Measurements from ENCODE around the gene SLC17A2.

Gene SLC17A2

DNA sequence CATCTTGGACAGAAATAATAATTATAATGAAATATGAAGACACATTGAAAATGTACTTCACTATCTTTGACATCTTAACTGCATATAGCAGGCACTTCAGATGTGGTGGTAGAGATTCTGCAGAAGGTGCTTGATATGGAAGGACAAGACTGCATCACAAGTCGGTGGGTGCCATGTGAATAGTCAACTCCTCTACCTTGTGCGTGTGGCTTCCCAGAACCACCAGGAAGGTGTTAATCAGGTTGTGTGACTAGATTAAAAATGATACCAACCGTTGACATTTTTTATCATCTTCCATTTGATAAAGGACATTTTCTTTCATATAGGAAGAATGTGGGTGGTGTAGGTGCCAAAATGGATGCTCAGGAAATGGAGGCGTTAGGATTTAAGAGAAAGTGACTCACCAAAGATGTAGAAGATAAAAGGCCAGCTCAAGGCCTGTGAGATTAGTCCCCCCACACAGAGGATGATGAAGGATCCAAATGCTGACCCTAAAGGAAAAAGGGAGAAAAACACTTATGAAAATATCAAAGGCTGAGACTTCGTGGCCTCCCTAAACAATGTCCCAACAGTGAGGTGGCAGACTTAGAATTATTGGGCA, 12.3 kb downstream of the SLC17A2 start:
- DNase-seq, result no peak

DNA sequence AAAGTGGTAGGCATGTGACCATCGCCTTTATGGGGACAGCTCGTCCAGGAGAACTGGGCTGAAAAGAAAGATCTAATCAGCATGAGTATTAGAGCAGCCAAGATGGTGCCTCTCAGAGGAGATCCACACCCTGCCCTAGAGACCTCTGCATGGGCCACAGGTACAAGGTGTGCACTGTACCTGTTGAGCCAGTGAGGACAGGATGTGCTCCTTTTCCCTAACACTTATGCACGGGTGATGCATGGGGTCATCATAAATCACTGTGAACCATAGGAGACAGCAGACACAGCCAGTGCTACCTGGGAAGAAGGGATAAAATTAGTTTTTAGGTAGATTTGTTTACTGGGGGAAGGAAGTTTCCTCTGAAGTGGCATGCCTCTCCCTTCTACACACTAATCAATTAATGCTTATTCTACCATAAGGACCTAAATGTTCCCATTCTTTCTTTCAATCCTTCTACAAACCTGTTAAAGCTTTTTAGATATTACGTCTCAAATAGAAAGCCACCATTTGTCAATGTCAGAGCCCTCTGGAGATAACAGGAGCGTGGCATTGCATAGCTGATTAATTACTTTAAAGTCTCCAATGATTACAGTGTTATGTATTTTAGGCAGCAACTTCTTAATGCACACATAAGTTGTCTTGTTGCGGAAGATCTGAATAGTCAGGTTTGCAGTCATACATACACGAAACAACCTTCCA, 13.6 kb downstream of the SLC17A2 start:
- no peak for DNase-seq

DNA sequence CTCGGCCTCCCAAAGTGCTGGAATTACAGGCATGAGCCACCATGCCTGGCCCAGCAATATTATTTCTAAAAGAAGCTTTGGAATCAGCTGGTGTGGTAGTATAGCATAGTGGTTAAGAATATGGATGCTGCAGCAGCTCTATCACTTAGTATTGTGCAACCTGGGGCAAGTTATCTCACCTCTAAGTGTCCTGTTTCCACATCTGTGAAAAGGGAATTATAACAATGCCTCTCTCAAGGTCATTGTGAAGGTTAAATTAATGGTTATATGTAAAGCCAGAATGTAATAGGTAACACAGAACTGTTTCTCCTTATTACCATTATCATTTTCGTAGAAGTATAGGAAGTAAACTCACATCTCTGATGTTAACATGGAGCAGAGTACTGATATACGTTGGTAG, 14.2 kb downstream of the SLC17A2 start:
- no peak for DNase-seq

DNA sequence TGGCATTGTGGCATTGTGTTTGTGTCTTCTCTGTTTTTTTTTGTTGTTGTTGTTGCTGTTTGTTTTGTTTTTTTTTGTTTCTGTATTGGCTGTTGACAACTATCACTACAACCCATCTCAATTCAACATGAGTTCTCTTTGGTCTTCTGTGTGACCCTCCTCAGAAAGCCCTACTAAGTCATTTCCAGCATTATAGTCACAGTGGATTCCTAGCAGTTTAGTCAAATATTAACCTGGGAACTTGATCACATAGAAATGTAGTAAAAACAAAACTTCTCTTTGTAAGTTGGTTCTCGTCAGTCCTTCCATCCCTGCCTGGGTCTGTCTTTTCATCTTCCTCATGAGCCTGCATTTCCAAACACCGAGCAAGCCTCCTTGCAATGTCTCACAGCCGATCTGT, 16.8 kb downstream of the SLC17A2 start:
- no peak for DNase-seq

DNA sequence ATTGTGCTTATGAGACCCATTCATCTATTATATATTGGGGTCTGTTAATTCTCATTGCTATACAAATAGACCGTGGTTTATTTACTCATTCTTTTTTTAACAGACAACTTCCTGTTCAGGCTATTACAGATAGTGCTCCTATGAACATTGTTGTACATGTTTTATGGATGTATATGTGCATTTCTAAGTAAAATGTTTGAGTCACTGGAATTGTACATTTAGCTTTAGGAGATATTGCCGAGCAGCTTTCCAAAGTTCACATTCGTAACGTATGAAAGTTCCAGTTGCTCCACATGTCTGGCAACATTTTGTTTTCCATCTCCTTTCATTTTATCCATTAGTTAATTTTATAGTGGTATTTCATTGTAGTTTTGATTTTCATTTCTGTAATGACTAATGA, 19.1 kb downstream of the SLC17A2 start:
- no peak for DNase-seq

DNA sequence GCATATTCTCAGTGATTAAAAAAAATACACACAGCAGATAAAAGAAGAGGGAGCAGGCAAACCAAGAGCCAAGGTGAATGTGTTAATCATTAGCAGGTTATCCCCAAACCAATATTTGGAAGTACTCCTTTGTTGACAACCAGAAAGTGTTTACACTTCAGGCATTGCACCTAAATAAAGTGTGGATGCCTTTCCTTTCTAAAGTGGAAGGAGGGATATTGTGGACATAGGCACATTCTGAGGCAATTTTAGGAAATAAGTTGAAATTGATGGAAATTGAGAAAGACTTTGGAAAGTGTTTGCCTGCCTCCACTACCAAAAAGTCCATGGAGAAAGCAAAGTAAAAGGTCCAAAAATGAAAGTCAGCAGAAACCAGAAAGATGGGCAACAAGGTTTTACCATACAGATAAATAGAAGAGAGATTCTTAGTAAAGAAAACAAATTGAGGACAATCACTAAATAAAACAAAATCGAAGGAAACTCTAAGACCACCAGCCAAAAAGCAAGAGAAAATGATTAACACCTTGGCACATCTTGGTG, 22.9 kb downstream of the SLC17A2 start:
- DNase-seq, result no peak

DNA sequence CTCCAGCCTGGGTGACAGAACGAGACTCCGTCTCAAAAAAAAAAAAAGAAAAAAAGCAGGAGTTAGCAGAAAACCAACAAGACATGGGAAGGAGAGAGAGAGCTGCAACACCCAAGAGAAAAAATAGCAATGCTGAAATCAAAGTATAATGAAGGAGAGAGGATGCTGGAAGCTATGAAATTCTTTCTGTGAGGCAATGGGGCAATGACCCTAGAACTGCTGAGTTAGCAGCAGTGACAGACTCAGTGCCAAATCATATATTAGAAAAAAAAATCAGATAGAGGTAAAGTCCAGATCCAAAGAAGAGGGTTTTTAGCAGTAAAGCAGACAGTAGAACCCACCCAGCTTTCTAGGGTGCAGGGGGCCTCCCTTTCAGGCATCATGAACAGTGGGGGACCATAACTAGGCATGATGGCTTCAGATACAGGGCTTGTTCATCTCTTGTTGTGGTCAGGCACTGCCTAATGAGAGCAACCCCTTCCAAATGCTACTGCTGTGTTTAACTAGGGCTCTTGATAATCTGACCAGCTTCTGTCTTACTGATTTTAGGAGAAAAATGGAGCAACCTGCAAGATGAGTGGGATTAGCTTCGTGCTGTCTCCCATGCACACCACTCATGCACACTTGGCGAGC, 26.9 kb downstream of the SLC17A2 start:
- no peak for DNase-seq

DNA sequence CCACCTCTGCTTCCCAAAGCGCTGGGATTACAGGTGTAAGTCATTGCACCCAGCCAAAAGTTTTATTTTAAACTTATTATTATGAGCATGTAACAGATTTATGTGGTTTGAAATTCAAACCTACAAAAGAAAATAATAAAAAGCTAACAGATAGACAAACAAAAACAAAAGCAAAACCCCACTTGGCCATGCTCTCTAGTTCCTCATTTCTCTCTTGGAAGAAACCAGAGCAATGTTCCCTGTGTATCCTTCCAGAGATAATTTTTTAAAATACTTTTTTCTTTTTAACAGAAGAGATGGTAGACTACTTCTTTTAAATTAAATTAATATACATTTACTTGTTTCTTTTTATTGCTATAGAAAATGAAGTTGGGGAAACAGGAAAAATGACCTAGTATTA, 28.4 kb downstream of the SLC17A2 start:
- no peak for DNase-seq

DNA sequence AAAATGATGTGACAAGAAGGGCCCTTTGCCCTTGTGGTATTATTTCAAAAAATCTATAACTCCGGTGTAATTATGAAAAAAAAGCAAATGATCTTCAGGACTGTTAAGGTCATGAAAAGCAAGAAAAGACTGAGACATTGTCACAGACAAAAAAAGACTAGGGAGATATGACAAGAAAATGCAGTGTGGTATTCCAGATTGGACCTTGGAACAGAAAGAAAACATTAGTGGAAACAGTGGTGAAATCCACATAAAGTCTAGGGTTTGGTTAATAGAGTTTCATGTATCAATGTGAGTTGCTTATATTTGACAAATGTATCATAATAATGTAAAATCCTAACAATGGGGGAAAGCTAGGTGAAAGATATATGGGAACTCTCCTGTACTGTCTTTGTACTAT, 29.6 kb downstream of the SLC17A2 start:
- no peak for DNase-seq

DNA sequence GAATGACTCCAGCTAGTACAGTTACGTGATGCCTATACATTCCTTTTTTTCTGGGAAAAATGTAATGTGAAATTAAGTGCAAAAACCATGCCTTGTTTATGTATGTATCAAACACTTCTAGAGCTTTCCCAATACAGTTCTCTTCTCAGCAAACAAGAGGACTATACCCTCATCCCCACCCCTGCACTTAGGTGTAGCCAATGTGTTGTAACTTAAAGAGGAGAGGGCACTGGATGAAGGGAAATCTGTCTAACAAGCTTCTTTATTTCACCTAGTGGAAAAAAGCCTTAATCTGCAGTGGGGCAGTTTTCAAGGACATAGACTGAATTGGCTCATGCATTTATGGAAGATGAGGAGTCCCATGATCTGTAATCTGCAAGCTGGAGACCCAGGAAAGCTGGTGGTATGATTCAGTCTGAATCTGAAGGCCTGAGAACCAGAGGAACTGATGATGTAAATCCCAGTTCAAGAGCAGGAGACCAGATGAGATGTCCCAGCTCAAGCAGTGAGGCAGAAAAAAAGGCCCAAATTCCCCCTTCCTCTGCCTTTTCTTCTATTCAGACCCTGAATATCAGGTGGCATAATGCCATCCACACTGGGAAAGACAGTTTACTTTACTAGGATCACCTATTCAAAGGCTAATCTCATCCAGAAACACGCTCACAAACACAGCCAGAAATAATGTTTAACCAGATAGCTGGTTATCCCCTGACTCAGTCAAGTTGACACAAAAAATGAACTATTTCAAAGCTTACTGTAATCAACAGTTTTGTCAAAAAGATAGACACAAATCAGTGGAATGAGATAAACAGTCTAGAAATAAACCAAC, 30.7 kb downstream of the SLC17A2 start:
- no peak for DNase-seq

DNA sequence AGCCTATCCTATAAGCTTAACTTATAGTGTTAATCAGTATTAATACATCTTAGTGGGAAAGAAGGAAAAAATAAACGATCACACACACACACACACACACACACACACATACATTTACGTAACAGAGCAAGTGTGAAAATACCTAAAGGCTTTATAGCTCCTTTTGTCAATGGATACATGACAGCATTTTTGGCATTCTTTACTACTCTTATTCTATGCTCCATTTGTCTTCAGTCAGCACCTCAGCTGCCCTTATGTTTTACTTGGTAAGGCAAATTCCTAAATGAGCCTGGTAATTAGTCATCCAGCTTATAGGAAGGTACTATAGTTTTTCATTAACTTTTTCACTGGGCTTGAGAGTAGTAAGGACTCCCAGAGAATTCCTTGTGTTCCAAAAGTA, 31.4 kb downstream of the SLC17A2 start:
- DNase-seq, result no peak

DNA sequence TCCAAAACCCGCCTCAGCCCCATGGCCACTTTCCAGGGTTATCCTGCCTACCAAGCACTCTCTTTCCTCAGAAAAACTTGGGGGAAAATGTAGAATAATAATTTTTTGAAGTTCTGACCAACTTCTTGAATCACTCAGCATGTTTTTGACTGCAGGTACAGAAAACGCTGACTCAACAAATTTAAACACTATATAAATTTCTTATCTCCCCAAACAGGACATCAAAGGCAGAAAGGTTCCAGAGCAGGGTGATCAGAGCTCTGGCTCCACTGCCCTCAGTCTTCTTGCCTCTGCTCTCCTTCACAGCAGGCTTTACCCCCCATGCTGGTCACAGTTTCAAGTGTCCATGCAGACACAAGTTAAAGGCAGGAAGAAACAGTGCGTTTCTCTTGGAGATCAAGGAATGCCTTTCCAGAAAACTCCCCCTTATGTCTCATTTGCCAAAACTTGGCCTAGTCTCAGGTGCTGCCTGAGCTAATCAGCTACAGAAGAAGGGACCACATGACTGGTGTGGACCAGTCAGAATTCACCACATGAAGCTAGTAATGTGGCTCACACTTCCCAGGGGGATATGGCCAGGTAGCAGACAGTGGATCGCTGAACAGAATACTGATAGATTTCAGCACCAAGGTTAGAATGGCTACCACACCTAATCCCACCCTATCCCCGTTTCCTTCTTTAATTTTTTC, 32.1 kb downstream of the SLC17A2 start:
- DNase-seq, result no peak

DNA sequence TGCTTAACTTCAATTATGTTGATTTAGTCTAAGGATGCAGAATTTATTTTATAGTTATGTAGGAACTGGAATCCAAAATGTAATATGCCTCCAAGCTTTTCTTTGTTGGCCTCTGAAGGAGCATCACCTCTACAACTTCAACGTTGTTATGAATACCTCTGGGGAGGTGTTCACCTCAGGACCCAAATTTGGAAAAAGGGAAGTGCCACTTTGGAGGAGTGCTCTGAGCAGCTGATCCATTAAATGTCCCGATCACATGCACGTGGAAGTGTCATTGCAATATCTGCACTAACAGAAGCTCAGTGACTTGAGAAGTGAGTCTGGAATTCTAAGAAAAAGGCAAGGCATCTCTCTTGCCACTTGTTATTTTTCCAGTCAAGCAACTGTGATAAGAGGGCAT, 34.2 kb downstream of the SLC17A2 start:
- DNase-seq, result no peak

DNA sequence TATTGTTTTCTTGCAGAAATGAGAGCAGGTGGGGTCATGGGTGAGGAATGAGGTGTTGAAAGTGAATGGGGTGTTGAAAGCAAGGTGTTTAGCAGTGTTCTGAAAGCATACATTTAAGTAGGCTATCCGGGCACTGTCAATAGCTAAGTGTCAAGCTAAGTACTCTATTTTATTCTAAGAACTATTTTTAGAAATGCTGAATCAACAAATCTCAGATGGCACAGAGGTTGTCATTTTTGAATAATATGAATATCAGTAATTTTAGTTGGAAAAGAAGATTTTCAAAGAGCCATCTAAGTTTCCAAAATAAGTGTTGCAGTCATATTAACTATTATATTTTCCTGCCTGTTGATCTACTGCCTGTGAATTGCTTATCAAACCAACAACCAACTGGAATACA, 34.7 kb downstream of the SLC17A2 start:
- no peak for DNase-seq

DNA sequence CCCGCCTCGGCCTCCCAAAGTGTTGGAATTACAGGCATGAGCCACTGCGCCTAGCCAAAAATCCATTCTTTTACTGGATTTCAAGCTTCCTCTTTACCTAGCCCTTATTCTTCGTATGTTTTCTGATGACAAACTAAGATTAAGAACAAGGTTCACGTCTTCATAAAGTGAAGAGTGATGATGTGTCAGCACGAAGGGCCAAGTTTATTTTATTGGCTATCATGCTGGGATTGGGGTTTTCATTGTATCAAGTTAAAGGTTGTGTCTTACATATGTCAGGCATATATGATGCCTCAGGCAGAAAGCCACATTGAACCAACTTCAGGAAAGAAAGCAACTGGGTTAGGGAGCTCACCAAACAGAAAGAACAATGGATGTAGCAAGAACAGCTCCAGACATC, 36.7 kb downstream of the SLC17A2 start:
- no peak for DNase-seq

DNA sequence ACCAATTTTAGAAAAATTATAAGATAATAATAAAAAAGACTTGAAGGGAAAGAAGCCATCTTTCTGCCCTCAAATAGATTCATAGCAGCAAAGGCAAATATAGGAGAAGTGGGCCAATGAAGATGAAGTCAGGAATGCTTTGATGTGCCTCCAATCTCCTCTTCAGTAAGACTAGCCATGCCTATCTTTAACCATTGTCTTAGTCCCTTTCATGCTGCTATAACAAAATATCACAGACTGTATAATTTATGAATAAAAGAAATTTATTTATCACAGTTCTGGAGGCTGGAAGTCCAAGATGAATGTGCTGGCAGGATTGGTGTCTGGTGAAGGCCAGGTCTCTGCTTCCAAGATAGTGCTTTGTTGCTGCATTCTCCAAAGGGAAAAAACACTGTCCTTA, 37.6 kb downstream of the SLC17A2 start:
- DNase-seq, result no peak

DNA sequence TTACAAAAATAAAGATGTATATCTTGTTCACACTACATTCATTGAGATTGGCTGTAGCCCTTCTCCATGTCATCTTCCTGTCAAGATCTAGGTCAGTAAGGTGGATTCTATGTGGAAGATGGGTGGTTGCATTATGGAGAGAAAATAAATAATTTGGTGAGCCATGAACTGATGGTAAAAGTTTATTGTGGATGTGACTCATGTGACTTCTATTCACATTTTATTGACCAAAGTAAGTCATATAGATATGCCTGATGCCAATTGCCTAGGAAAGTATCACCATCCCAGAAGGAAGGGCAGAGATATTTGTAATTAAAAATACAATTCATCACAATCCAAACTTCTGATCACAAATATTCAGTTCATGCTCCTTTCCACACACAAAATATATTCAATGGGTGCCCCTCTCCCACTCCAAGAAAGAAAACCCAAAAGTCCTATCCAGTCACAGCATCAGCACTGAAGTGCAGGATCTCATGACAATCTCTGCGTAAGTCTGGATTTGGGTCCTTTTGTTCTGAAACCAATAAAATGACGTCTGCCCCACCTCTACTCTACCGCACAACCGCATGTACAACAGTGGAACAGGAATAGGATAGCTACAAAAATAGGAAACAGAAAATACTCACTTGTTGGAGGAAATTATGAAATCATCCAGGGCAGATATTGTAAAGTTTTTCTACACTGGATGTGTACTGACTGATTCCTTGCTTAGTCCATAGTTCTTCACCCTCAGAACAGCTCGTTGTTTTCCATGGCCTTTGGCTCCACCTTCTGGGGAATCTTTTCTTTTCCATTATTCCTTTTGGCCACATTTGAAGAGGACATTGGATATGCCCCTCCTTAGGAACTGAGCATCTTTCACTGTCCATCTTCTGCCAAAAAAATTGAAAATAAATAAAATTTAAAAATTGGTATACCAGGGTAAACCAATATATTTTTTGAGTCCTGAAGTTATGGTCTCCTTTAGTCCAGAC, 40.3 kb downstream of the SLC17A2 start:
- DNase-seq, result no peak

DNA sequence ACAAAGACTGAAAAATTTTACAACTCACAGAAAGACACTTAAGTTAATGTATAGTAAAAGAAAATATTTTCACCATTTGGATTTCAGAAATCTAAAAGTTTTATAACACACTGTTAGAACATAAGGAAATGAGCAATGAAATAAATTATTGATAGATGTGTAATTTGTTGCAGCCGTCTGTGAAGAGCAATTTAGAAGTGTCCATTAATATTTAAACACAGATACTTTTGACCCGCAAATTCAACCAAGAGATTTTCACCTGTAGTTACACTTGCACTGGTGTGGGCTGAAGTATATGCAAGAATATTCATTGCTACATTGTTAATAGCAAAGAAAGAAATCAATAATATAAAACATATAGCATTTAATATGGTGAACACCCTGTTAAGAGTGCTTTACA, 41.9 kb downstream of the SLC17A2 start:
- no peak for DNase-seq

DNA sequence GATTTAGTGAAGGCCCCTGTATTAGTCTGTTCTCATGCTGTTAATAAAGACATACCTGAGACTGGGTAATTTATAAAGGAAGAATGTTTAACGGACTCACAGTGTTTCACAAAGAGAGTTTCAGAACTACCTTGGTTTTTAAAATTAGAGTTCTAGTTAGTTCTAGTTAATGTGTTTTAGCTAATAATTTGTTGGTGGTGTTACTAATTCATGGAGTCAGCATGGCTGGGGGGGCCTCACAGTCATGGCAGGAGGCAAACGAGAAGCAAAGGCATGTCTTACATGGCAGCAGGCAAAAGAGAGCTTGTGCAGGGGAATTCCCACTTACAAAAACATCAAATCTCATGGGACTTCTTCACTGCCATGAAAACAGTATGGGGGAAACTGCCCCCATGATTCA, 44.4 kb downstream of the SLC17A2 start:
- DNase-seq, result no peak

DNA sequence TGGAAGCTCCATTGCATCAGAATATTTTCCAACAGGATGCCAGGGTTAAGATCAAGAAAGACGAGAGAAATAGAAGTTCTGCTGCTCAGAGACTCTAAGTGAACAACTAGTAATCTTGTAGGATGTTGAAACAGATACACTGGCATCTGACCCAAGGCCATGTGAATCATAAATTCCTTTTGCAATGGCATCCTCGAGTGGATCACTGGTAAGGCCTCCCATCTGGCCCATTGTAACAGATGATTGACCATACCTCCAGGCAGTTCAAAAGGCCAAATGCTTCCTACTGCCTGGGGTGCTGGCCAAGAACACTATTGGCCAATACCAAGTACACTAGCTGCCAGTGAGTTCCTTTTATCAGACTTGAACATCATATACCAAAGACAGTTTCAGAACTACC, 46.5 kb downstream of the SLC17A2 start:
- DNase-seq, result no peak

DNA sequence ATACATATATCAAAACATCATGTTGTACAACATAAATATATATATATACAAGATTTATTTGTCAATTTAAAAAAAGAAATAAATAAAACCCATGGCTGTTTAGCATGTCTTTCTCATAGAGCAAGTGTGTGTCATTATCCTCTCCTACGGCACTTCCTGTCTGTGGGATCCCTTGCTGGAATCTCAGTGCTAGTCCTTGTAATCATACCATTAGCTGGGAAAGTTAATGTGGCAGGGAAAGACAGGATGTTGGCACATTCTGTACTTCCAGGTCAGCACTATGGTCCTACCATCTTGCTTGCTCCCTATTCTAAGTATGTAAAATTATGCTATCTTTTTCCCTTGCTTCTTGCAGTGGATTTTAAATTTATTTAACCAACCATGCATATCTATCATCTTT, 47.0 kb downstream of the SLC17A2 start:
- no peak for DNase-seq

DNA sequence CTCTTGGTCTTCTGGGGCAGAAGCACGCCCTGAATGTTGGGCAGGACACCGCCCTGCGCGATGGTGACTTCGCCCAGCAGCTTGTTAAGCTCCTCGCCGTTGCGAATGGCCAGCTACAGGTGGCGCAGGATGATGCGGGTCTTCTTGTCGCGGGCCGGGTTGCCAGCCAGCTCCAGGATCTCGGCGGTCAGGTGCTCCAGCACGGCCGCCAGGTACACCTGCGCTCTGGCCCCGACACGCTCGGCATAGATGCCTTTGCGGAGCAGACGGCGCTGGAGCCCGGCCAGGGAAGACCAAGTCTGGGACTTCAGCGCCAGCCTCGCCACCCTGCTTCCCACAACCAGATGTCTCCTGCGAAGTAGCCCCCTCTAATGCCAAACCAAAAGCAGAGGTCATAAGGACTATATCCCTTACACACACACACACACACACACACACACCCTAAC, 48.4 kb downstream of the SLC17A2 start:
- no peak for DNase-seq
